ENCODE results near the gene TEDDM1.
"Not testable (repeated sequence)": the region's sequence is repeated elsewhere in the genome, so short reads cannot be mapped to it uniquely, and the experiment has no call there.

TEDDM1 gene, protein sequence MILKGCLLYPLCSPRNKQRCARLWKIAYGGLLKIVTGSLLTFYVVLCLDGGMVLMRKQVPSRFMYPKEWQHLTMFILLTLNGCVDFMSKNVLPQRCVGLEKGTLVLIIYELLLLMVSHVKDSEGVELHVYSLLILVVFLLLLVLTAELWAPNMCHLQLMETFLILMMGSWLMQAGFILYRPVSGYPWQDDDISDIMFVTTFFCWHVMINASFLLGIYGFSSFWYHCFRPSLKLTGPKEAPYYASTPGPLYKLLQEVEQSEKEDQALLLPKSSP

DNA sequence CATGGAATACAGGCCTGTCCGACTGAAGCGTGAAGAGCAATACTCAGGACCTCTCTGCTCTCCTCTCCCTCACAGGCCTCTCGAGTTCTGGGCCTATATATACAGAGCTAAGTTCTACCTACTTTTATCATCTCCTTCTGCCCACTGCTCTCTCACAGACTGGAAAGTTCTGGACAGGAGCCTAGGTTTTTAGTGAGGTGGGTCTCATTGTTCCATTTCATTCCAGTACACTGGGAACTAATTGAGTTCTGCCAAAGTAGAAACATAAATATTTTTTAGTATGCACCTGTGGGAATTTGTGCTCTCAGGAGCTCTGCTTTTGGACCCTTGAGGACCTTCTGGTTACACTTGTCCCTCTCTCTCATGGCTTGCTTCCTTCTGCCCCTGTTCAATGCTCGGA, at the start of gene TEDDM1:
Gene TEDDM1 (minus strand): TSS at position 101 of the 400 bp plus-strand sequence. CDS start 182 bp downstream, outside the sequence.
- DNase-seq = no peak

DNA sequence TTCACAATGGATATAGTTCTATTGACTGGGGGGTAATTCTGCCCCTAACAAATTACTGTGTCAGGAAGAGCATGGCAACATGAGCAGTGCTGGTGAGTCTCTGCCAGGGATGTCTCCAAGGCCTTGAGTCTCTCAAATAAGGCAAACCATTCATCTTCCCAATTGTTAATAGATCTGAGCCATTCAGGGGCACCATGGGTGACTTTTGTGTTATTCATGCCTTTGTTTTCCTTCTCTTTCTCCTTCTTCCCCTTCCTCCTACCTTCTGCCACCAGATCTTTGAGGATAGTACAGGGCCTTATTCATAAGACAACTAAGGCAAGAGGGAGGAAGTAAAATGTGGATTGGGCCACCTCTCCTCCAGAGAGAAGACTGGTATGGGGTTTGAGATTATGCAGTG, 49.6 kb upstream of the TEDDM1 start, which contains the start of gene RGSL1:
Gene RGSL1 (plus strand): TSS at position 60 of the 400 bp plus-strand sequence. CDS start 20 bp downstream, at position 80.
- DNase-seq = no peak

DNA sequence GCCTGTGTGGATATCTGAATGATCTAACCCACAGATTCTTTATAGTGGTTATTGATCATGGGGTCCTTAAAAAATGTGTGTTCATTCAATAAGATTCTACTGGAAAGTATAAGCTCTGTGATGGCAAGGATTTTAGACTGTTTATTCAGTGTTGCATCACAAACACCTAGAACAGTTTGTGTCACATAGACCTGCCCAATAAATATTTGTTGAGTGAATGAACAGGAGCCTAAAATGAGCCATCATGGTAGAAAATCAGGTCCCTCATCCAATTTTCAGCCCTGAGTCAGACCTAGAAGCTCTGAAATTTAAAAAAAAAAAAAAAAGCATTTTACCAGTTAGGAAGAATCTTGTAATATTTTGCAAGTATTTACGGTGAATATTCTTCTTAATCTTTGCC, 47.2 kb upstream of the TEDDM1 start:
- DNase-seq = no peak

DNA sequence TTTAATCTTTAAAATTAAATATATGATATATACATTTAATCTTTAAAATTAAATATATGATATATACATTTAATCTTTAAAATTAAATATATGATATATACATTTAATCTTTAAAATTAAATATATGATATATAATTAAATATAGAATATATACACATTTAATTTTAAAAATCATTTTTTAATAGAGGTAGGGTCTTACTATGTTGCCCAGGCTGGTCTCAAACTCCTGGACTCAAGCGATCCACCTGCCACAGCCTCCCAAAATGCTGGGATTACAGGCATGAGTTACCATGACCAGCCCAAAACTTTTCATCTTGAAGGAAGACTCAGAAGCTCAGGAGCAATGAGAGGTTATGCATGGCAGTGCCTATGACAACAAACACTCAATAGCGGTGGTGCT, 46.7 kb upstream of the TEDDM1 start:
- DNase-seq = not testable (repeated sequence)

DNA sequence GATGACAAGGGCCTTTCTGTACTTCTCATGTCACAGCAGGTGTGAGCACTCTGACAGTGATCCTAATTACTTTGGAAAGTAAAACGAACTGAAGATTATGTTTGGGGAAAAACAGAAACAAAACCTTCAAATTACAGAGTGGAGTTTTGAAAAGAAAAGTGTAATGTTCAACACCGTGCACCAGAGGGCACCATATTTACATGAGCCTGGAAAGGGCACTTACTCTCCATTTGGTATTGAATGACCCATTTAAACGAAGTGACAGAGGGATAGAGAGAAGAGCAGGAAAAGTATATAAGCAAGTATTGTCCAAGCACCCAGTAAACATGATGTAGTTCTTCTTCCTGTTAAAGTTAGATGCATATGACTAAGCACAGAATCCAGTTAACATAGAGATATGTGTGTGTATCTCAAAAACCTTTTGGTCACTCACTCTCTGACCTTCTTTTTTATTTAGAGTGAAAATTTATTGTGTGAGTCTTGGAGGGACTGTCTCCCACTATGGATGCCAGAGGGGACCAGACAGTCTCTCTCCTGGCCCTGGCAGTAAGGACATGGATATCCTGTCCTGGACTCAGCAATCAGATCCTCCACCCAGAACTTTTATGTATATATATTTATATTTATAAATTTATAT, 45.7 kb upstream of the TEDDM1 start:
- peak; percentile 37 for DNase-seq

DNA sequence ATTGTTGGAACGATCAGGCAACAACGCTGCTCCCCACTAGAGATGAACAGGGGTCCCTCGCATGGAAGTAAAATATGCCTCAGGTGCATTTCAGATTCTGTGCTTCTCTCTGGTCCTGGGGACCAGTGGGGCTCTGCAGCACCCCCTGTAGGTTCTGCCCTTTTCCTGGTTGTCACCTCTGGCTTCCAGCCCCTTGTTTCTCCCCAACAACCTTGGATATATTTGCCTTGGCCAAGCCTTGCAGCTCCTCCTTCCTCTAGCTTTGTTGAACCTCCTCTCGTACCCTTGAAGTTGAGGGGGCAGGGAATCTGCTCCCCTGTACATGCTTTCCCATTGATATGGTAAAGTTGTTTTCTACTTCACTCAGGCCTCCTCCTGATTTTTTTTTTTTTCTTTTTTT, 44.0 kb upstream of the TEDDM1 start:
- no peak for DNase-seq

DNA sequence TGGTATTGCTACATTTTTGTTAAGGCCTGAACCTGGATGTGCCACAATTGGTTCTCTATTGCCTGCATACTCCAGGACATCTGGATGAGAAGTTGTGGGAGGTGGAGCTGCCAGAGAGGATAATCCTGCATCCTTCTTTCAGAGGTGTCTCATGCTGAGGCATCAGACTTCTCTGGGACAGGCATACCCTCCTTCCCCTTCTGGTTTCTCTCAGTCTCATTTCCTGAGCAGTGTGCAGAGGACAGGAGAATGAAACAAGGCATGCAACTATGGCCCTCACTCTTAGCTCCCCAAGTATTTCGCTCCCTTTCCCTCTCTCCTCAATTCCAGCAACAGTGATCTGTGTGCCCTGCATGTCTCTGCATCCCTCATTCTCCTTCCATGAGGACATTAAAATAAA, 41.9 kb upstream of the TEDDM1 start:
- no peak for DNase-seq

DNA sequence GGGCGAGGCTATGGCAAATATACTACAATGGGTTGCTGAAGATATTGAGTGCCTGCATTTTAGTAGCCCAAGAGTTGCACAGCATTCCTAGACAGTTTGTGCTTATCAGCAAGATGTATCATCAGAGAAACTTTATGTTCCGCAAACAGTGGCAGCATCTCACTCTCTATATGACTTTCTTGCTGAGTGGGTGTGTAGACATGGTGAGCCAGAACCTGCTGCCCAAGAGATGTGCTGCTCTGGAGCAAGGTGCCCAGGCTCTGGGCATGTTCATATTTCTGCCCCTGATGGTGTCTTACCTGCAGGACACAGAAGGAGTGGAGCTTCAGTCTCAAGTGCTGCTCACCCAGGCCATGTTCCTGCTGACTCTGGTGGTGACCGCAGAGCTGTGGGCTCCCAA, 41.3 kb upstream of the TEDDM1 start:
- no peak for DNase-seq

DNA sequence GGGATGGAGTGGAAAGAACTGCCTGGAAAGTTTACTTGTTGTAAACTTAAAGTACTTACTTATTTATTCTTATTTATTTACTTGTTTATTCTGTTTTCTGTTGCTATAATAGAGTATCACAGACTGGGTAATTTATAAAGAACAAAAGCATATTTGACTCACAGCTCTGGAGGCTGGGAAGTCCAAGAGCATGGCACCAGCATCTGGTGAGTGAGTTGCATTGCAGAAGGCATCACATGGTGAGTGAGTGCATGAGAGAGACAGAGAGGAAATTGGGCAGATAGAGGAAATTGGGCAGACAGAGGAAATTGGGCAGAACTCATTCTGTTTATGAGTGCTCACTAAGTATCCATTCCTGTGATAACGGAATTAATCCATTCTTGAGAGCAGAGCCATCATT, 37.9 kb upstream of the TEDDM1 start:
- DNase-seq = no peak

DNA sequence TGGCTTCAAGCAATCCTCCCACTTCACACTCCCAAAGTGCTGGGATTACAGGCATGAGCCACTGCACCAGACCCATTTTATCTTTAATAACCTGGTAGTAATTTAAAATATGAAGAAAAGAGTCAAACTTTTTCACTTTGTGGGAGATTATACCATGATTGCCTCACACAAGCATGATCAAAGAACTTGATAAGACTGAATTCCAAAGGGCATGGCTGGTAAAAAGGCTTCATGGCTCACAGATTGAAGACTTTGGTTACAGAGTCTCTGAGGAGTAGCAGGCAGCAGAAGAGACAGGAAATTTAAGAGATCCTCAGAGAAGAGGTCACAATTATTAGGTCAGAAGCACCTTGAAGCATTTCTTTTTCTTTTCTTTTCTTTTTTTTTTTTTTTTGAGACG, 33.1 kb upstream of the TEDDM1 start:
- DNase-seq = no peak

DNA sequence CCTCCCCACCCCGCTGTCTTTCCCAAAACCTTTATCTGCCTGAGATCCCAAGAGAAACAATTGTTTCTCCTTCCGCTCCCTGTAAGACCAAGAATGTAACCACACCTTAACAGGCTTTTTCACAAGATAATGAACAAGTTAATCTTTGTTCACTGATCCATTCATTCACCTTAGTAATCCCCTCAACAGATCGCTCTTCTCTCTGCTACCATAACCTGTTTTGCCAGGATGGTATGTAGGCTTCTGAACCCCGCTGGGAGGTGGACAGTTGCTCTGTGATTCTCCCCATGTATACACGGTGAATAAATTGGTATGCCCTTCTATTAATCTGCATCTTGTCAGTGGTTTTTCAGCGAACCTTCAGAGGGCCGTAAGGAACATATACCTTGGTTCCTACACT, 30.8 kb upstream of the TEDDM1 start:
- DNase-seq = no peak

DNA sequence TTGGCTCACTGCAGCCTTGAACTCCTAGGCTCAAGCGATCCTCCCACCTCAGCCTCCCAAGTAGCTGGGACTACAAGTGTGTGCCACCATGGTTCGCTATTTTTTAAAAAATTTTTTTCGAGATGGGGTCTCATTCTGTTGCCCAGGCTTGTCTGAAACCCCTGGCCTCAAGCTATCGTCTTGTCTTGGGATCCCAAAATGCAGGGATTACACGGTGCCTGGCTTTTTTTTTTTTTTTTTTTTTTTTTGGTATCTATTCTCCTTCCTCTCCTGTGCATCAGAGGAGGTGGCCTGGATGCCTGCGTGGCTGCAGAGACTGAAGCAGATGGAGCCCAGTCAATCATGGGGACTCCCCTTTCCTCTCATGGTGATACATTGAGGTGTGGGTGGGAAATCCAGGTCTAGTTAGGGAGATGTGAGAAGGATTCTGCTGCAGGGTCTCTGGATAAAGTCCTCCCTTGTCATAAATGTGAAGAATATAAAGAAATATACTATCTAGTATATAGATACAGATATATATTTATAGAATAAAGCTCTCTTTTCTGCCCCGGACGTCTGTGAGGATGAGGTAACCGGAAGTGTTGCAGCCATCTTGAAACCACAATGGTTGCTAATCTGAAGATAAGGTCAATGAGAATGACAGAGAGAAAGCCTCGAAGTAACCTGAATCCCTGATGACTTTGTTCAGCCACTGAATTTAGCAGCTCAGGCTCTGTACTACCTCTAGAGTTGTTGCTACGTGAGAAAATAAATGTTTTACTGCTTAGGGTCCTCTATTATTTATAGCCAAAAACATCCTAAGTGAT, 30.0 kb upstream of the TEDDM1 start:
- DNase-seq = peak; percentile 56

DNA sequence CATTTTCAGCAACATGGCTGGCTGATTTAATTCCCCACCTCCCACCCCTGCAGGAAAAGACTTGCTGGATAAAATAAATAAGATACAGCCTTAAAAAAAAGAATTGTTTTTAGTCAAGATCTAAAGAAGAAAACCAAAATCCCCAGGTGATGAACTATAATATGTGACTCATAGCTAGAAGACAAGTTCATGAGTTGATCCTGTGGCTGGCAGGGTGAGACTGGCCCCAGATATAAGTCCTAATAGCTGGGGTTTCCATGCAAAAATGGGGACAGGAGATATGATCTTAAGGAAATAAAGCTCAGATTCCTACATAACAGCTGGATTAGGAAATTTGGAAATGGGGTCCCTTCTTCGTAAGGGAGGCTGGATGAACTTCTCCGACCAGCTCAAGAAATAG, 27.6 kb upstream of the TEDDM1 start:
- no peak for DNase-seq

DNA sequence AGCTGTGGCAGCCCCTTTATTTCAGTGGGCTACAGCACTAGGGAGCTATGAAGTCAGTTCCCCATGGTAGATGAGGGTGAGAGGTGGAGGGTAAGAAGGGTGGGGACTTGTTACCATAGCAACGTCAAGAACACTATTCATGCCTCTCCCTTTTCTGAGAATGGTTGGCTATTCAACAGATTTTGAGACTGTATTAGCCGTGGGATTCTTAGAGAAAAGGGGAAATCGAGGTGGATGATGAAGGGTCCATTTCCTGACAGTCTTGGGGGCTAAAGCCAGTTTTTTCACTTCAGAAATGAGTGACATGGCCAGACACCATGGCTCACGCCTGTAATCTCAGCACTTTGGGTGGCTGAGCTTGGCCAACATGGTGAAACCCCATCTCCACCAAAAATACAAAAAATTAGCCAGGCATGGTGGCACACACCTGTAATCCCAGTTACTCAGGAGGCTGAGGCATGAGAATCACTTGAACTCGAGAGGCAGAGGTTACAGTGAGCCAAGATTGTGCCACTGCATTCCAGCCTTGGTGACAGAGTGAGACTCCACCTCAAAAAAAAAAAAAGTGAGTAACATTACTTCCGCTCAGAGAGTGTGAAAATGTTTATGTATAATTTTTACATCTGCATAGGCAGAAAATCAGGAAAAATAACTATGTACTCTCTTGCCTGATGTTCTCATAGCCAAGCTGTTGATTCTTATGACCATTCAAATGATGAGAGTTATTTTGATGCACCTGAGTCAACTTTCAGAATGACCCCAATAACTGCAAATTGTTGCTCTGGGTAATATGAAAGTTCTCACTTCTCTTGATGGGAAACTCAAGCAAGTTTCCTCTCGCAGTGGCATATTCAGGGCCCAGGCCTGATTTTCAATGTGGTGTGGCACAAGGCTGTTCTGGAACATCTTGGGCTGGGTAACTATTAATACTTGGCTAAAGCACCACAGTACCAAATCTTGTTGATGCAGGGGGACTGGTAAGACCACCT, 26.3 kb upstream of the TEDDM1 start:
- DNase-seq = peak; percentile 3

DNA sequence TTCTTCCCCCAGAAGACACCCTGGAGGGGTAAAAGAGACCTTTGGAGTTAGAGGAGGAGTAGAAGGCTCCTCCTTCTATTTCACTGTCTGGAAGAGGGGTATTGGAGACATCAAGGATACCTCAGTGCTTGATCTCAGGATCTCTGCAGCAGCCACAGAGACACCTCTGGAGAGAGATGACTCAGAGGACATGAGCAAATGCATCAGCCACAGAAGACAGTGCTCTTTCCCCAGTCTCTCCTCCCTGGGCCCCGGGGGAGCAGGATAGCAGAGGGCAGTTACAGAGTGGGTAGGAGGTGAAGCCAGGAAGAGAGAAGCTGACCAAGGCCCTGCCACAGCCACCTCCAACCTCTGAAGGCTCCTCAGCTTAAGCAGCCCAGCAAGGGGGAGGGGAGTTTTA, 15.3 kb upstream of the TEDDM1 start:
- no peak for DNase-seq

DNA sequence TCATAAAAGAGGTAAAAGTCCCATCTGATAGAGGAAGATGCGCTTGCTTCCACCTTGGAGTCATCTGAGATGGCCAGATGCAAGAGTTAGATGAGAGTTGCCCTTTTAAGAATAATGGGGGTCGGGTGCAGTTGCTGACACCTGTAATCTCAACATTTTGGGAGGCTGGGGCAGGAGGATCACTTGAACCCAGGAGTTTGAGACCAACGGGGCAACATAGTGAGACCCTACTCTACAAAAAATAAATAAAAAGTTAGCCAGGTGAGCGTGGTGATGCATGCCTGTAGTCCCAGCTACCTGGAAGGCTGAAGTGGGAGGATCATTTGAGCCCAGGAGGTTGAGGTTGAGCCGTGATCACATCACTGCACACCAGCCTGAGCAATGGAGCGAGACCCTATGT, 13.5 kb upstream of the TEDDM1 start:
- no peak for DNase-seq

DNA sequence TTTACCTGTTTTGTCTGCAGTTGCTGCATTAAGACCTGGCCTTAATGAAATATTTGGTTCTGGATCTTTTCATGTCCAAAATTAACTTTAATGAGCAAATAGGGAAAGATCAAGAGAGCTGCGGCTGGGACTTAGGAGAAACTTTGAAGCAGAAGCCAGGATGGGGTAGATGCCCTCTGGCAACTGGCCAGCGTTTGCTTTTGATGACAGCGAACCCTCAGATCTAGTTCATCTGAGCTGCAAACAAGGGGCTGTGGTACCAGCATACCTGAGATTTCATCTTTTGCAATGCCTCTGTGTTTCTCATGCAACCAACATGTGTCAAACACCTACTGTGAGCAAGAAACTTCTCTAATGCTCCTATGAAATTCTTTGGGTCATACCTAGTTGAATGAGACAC, 13.0 kb upstream of the TEDDM1 start:
- no peak for DNase-seq

DNA sequence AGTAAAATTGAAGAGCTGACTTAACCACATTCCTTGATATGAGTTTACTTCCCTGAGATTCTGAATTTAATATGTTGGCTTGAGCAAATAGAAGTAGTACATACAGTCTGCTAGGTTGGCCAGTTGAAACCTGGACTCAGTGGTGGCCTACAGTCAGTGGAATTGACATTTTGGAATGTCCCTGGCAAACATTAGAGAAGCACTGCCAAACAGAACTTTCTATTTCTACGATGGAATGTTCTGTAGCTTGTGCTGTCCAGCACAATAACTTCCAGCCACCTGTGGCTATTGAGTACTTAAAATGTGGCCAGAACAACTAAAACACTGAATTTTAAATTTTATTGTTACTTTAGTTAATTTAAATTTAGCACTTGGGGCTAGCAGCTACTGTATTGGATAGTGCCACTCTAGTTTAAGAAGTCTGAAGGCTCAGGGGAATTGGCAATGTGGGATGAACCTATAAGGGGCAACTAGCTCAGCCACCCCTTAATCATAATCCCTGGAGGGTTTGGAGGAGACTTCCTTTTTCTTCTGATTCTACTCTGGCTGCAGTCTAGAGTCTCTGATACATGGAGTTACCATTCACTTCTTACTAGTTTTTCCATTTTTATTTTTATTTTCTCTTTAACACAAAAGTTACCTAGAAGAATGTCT, 10.3 kb upstream of the TEDDM1 start:
- DNase-seq = no peak

DNA sequence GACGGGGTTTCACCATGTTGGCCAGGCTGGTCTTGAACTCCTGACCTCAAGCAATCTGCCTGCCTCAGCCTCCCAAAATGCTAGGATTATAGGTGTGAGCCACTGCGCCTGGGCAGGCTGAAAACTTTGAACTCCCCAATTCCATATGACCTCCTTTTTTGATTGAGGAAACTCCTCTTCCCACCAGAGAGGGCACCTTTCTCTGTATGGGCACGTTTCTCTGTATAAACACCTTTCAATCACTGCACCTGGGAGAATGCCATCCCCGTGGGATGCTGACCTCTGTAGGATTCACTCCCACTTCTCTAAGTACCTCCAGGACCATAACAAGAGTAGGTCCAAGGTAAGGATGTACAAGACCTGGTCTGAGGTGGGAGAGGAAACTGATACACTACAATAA, 9.7 kb upstream of the TEDDM1 start:
- no peak for DNase-seq

DNA sequence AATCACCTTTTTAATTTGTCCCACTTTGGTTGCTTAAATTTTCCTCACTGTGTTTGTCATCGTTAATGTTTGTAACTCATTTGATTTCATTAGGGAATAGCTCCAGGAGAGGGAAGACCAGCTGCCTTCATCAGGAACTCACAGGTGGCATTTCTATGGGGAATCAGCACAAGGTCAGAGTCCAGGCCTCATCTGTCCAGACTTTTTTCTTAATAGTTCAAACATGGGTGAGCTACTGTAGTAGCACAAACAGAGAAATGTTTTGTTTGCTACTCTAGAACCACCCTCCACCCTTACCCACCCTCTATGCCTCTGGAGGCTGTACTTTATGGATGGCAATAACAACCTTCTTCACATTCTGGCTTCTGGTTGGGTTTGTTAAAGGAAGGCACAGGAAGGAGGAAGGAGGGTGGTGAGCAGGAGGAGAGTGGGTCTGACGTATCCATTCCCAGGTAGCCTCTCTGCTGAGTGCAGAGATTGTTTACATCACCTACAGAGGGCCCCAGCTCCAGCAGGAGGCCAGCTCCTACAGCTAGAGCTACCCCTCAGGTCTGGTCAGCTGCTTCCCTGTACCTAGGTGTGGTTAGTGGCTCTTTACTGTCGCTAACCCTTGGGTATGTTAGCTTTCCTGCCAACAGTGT, 8.1 kb upstream of the TEDDM1 start:
- DNase-seq = no peak

DNA sequence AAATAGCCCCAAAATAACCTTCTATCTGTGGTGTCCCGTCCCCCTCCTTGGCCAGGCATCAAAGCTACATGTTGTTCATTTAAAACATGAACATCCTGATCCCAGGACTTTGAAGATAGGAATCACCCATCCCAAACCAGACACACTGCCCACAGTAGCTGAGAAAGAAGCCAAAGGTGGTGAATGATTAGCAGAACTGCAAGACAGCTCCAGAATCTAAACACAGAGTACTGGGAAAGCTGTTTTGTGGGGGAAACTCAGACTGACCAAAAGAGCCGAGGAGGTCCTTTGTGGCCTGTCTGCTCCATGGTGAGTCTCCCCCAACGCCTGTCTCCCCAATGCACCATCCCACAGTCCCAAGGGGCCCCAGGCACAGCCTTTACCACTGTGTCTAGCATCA, 7.3 kb upstream of the TEDDM1 start:
- no peak for DNase-seq

DNA sequence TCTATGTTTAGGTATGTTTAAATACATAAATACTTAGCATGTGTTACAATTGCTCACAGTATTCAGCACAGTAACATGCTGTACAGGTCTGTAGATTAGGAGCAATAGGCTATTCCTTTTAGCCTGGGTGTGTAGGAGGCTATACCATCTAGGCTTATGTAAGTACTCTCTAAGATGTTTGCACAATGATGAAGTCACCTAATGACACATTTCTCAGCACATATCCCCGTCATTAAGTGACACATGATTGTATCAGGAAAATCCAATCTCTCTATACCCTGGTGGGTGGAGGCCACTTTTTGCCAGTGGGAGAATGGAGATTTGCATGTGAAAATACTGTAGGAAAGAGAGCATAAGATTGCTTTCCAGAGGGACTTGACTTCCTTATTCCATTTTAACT, 5.5 kb upstream of the TEDDM1 start:
- no peak for DNase-seq
